Upper lobe of left lung (tissue), 6 donors: ENCODE data around the gene DUOX1. TPM values are rescaled to one million over a fixed set of nuclear protein-coding genes. Genes with fewer than 3 reads are reported as not detected.

Source experiments
- ATAC-seq, 2 donors: fragments of 200-7000 bp; cut with Tn5 transposase; one replicate each; pipeline ENCODE4 v1.9.1; 2022; ENCODE audit warnings: mild to moderate bottlenecking in 2 of 2, moderate library complexity in 2 of 2; ENCODE audit not compliant: low FRiP score in 2 of 2
- DNase-seq, 2 donors: peaks; one replicate each; pipeline ENCODE4 v3.0.0-alpha.2; 2019 to 2020
- H3K27ac ChIP-seq, 4 donors: fragments of 200-600 bp; sonication (generic); one replicate each; pipeline ENCODE4 v1.5.1; 2016 to 2019
- H3K27me3 ChIP-seq, 4 donors: fragments of 200-600 bp; sonication (generic); one replicate each; pipeline ENCODE4 v1.5.1; 2017 to 2019
- H3K36me3 ChIP-seq, 4 donors: fragments of 200-600 bp; sonication (generic); one replicate each; pipeline ENCODE4 v1.5.1; 2016 to 2019
- H3K4me1 ChIP-seq, 4 donors: fragments of 200-600 bp; sonication (generic); one replicate each; pipeline ENCODE4 v1.5.1; 2018 to 2019
- H3K4me3 ChIP-seq, 4 donors: fragments of 200-600 bp; sonication (generic); one replicate each; pipeline ENCODE4 v1.5.1; 2017 to 2019; ENCODE audit warnings: mild to moderate bottlenecking in 2 of 4, moderate library complexity in 1 of 4
- H3K9me3 ChIP-seq, 4 donors: fragments of 200-600 bp; sonication (generic); one replicate each; pipeline ENCODE4 v1.5.1; 2018 to 2019
- EP300 ChIP-seq, 4 donors: sonication (generic); formaldehyde crosslinking; IDR thresholded peaks; one replicate each; pipeline ENCODE4 v1.5.1; 2017; ENCODE audit warnings: antibody characterized with exemption in 4 of 4, control low read depth in 2 of 4
- POLR2A ChIP-seq, 4 donors: fragments of 450-650 bp; IDR thresholded peaks; one replicate each; pipeline ENCODE4 v1.5.1; 2016 to 2017; ENCODE audit warnings: antibody characterized with exemption in 4 of 4, mild to moderate bottlenecking in 2 of 4
- POLR2AphosphoS5 ChIP-seq, 2 donors: sonication (generic); formaldehyde crosslinking; IDR thresholded peaks; one replicate each; pipeline ENCODE4 v1.5.1; 2017; ENCODE audit warnings: antibody characterized with exemption in 2 of 2
- WGBS, 2 donors: methylation state at CpG; one replicate each; pipeline ENCODE4 v1.1.5; 2017 to 2018; 5-methylcytosine and 5-hydroxymethylcytosine counted together
- total RNA-seq, 6 donors: library from RNA; depleted of rRNA in 4 of 6; stranded (reverse); fragments of >200 nt in 4 of 6; gene quantifications; one replicate each; pipeline versions ENCODE4 v1.1.0 to v1.2.1, GENCODE V29; 2016 to 2021
- TF ChIP-seq, protein P1 (sequence below), 6 experiments: fragments of 450-650 bp in 4 of 6; fragments of 200-600 bp in 2 of 6; sonication (generic) in 2 of 6; IDR thresholded peaks; one replicate each; pipeline ENCODE4 v1.5.1; 2016 to 2019; ENCODE audit warnings: antibody characterized with exemption in 6 of 6
- donor health status: DM: no; HTN: no; CAD: no; lungs with moderate emphysema.
- donor health status: DM: no; HTN: yes; CAD: no; lungs with severe emphysema.

Gene DUOX1
- total RNA-seq, 6 donors from 2014 or later = 215 to 1,314 (median 495) TPM

DNA sequence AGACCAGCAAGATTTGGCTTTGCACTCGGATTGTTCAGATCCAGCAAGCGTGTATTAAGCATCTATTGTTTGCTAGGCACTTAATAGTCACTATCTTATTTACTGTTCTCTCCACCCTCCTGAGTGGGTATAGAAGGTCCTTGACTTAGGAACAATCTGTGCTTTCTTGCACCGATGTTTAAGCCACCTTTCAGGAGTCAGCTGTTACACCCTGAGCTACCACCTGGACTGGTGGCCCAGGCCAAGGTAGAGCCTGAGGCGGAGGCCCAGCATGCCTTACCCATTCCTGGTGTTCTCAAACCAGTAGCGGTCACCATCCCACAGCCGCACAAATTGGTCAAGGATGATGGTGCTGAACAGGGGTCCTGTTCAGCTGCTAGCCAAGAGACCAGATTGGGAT lies 10.0 kb downstream of the DUOX1 start:
- 76 to 84% methylated on average over 3 to 6 of the region's 6 CpGs for WGBS, 2 donors
- peak in 1 of 2 donors; percentile 85 for DNase-seq

DNA sequence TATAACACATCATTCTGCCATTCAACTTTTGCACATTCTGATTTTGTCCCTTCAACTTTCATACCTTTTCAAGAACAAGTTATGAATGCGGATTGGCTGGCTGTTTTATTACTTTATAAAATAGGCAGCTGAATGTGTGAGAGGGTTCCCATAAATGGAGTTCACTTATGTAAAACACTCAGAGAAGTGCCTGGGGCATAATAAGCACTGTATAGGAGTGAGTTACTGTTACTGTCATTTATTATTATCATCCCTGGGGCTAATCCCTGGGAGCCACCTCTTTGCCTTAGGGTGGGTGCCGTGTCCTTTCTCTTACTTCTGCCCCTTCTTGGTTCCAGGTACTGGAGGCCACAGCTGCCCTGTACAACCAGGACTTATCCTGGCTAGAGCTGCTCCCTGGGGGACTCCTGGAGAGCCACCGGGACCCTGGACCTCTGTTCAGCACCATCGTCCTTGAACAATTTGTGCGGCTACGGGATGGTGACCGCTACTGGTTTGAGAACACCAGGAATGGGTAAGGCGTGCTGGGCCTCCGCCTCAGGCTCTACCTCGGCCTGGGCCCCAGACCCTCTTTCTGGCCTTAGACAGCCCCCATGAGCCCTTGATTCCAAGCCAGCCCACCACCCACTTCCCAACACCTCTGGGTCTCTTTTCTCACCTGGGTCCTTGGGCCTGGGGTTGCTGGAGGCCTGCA lies 10.9 kb downstream of the DUOX1 start:
- TF ChIP-seq POLR2AphosphoS5 (IDR thresholded peaks at IDR 0.05) = no peak
- TF ChIP-seq, protein P1, sequence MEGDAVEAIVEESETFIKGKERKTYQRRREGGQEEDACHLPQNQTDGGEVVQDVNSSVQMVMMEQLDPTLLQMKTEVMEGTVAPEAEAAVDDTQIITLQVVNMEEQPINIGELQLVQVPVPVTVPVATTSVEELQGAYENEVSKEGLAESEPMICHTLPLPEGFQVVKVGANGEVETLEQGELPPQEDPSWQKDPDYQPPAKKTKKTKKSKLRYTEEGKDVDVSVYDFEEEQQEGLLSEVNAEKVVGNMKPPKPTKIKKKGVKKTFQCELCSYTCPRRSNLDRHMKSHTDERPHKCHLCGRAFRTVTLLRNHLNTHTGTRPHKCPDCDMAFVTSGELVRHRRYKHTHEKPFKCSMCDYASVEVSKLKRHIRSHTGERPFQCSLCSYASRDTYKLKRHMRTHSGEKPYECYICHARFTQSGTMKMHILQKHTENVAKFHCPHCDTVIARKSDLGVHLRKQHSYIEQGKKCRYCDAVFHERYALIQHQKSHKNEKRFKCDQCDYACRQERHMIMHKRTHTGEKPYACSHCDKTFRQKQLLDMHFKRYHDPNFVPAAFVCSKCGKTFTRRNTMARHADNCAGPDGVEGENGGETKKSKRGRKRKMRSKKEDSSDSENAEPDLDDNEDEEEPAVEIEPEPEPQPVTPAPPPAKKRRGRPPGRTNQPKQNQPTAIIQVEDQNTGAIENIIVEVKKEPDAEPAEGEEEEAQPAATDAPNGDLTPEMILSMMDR (IDR thresholded peaks at IDR 0.05) = no peak
- no peak for TF ChIP-seq POLR2A (IDR thresholded peaks at IDR 0.05)
- TF ChIP-seq EP300 (IDR thresholded peaks at IDR 0.05) = no peak
- Histone ChIP-seq H3K4me3 (no peak overlapping the region), H3K27ac (peak overlapping the region in 2 of 4 donors; percentile 42 to 54), H3K4me1 (peaks cover 0 to 38% (median 4%) of the 10 kb centered on the region in 4 donors), H3K36me3 (peaks cover 10 to 31% (median 22%) of the 10 kb centered on the region in 4 donors), H3K27me3 (peaks cover 0 to 5% (median 0%) of the 10 kb centered on the region in 4 donors), H3K9me3 (no peaks in the 10 kb centered on the region)
- no peak for DNase-seq
- ATAC-seq = no peak
- WGBS, 2 donors = 99% methylated on average over 10 of the region's 10 CpGs

More for the DNA sequence above, 10.0 kb downstream of the DUOX1 start:
- peak; percentile 39 to 91 for ATAC-seq
- Histone ChIP-seq H3K9me3 (no peaks in the 10 kb centered on the region), H3K27ac (peak overlapping the region in 3 of 4 donors; percentile 19 to 55 (median 42)), H3K4me1 (peaks cover 7 to 45% (median 11%) of the 10 kb centered on the region in 4 donors), H3K4me3 (no peak overlapping the region), H3K36me3 (peaks cover 10 to 25% (median 21%) of the 10 kb centered on the region in 4 donors), H3K27me3 (peaks cover 0 to 8% (median 3%) of the 10 kb centered on the region in 4 donors)
- peak in 1 of 4 donors; percentile 54 for TF ChIP-seq POLR2A (IDR thresholded peaks at IDR 0.05)
- TF ChIP-seq, protein P1 (IDR thresholded peaks at IDR 0.05) = peak in 2 of 6 experiments; percentile 7 to 15
- TF ChIP-seq POLR2AphosphoS5 (IDR thresholded peaks at IDR 0.05) = peak; percentile 49 to 78
- peak; percentile 51 to 97 (median 90) for TF ChIP-seq EP300 (IDR thresholded peaks at IDR 0.05)

DNA sequence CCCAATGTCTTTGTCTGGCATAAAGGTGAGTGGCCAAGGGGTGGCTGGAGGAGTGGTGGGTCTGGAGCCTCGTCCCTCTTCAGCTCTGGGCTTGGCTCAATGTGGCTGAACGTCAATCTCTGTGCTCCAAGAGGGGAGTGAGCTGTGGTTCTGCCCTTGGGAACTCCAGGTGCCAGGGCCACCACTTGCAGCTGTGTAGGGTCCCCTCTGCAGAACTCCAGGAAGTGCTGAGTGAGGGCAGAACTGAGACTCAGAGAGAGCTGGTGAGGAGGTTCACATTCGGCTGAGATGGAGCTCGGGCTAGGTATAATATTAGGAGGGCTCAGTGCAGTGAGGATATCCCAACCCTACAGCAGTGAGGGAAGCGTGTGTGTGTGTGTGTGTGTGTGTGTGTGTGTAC lies 11.6 kb downstream of the DUOX1 start:
- Histone ChIP-seq H3K27me3 (peaks cover 0 to under 1% (median 0%) of the 10 kb centered on the region in 4 donors), H3K4me3 (no peak overlapping the region), H3K4me1 (peaks cover 0 to 38% (median 6%) of the 10 kb centered on the region in 4 donors), H3K9me3 (no peaks in the 10 kb centered on the region), H3K36me3 (peaks cover 10 to 31% (median 22%) of the 10 kb centered on the region in 4 donors), H3K27ac (peak overlapping the region in 2 of 4 donors; percentile 42 to 54)
- TF ChIP-seq POLR2AphosphoS5 (IDR thresholded peaks at IDR 0.05) = no peak
- no peak for TF ChIP-seq POLR2A (IDR thresholded peaks at IDR 0.05)
- no peak for TF ChIP-seq EP300 (IDR thresholded peaks at IDR 0.05)
- TF ChIP-seq, protein P1 (IDR thresholded peaks at IDR 0.05) = no peak
- ATAC-seq (no peak), DNase-seq (no peak)
- 64 to 76% methylated on average over 4 to 5 of the region's 5 CpGs for WGBS, 2 donors

DNA sequence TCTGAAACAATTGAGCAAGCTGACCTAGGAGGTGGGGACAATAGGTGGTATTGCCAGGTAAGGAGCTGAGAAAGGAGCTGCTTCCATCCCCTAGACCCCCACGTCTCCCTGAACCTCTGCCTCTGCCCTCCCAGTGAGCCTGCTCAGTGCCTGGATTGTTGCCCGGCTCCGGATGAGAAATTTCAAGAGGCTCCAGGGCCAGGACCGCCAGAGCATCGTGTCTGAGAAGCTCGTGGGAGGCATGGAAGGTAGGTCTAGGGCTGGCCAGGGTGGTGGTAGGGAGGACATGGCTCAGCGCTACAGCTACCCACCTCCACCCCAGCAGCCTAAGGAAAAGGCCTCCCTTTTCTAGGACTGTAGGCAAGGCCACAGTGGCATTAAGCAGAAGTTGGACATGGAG lies 13.3 kb downstream of the DUOX1 start:
- DNase-seq = no peak
- TF ChIP-seq POLR2A (IDR thresholded peaks at IDR 0.05) (no peak), POLR2AphosphoS5 (IDR thresholded peaks at IDR 0.05) (no peak), EP300 (IDR thresholded peaks at IDR 0.05) (no peak)
- TF ChIP-seq, protein P1 (IDR thresholded peaks at IDR 0.05) = no peak
- Histone ChIP-seq H3K9me3 (no peaks in the 10 kb centered on the region), H3K27ac (peak overlapping the region in 1 of 4 donors; percentile 30), H3K27me3 (no peaks in the 10 kb centered on the region), H3K36me3 (peaks cover 10 to 36% (median 25%) of the 10 kb centered on the region in 4 donors), H3K4me3 (no peak overlapping the region), H3K4me1 (peaks cover 0 to 36% (median 6%) of the 10 kb centered on the region in 4 donors)
- WGBS, 2 donors = 81 to 90% methylated on average over 7 of the region's 7 CpGs
- ATAC-seq = no peak
